IPS-15b (cell line): ENCODE measurements around the gene C5AR1.
"Not testable (repeated sequence)": the region's sequence is repeated elsewhere in the genome, so short reads cannot be mapped to it uniquely, and the experiment has no call there.

Experiments
- H3K27me3 ChIP-seq: one replicate; pipeline ENCODE4 v1.6.1; 2013; ENCODE audit warnings: low read length; ENCODE audit not compliant: control insufficient read depth, insufficient read depth
- H3K36me3 ChIP-seq: one replicate; pipeline ENCODE4 v1.6.1; 2013; ENCODE audit warnings: low read length; ENCODE audit not compliant: control insufficient read depth, insufficient read depth
- H3K4me1 ChIP-seq: one replicate; pipeline ENCODE4 v1.6.1; 2013; ENCODE audit warnings: mild to moderate bottlenecking, low read length; ENCODE audit not compliant: control insufficient read depth, insufficient read depth
- H3K4me3 ChIP-seq: one replicate; pipeline ENCODE4 v1.5.1; 2013; ENCODE audit warnings: low read depth, low read length
- H3K9ac ChIP-seq: one replicate; pipeline ENCODE4 v1.6.1; 2013; ENCODE audit warnings: low read depth, mild to moderate bottlenecking, low read length
- H3K9me3 ChIP-seq: one replicate; pipeline ENCODE4 v1.6.1; 2013; ENCODE audit warnings: mild to moderate bottlenecking, low read length; ENCODE audit not compliant: control insufficient read depth, insufficient read depth

The C5AR1 gene

GRCh38 chr19:47319923-47320871 is 10.5 kb downstream of the C5AR1 start:
- H3K4me1 ChIP-seq, result peaks cover 2% of the 10 kb centered on the region
- no peak overlapping the region for H3K4me3 ChIP-seq
- no peak overlapping the region for H3K9ac ChIP-seq
- H3K36me3 ChIP-seq, result no peaks in the 10 kb centered on the region
- H3K9me3 ChIP-seq, result no peaks in the 10 kb centered on the region
- no peaks in the 10 kb centered on the region for H3K27me3 ChIP-seq

GRCh38 chr19:47321630-47322029 is 12.0 kb downstream of the C5AR1 start:
- Histone ChIP-seq H3K4me1 (no peaks in the 10 kb centered on the region), H3K27me3 (no peaks in the 10 kb centered on the region), H3K9me3 (no peaks in the 10 kb centered on the region), H3K9ac (no peak overlapping the region), H3K4me3 (no peak overlapping the region), H3K36me3 (no peaks in the 10 kb centered on the region)

- H3K9me3 ChIP-seq, result no peaks in the 10 kb centered on the region
- no peak overlapping the region for H3K4me3 ChIP-seq
- no peaks in the 10 kb centered on the region for H3K4me1 ChIP-seq
- no peaks in the 10 kb centered on the region for H3K36me3 ChIP-seq
- H3K27me3 ChIP-seq, result no peaks in the 10 kb centered on the region
- H3K9ac ChIP-seq, result no peak overlapping the region
Measured at GRCh38 chr19:47322058-47322457, 12.4 kb downstream of the C5AR1 start.

GRCh38 chr19:47323409-47323808 is 13.7 kb downstream of the C5AR1 start:
- H3K27me3 ChIP-seq, result no peaks in the 10 kb centered on the region
- no peak overlapping the region for H3K9ac ChIP-seq
- H3K36me3 ChIP-seq, result no peaks in the 10 kb centered on the region
- no peak overlapping the region for H3K4me3 ChIP-seq
- no peaks in the 10 kb centered on the region for H3K4me1 ChIP-seq
- no peaks in the 10 kb centered on the region for H3K9me3 ChIP-seq

GRCh38 chr19:47323872-47324271 is 14.2 kb downstream of the C5AR1 start:
- H3K9ac ChIP-seq, result no peak overlapping the region
- H3K4me1 ChIP-seq, result no peaks in the 10 kb centered on the region
- H3K4me3 ChIP-seq, result no peak overlapping the region
- no peaks in the 10 kb centered on the region for H3K27me3 ChIP-seq
- no peaks in the 10 kb centered on the region for H3K36me3 ChIP-seq
- no peaks in the 10 kb centered on the region for H3K9me3 ChIP-seq

GRCh38 chr19:47324502-47324901 is 14.8 kb downstream of the C5AR1 start:
- Histone ChIP-seq H3K4me1 (no peaks in the 10 kb centered on the region), H3K9me3 (no peaks in the 10 kb centered on the region), H3K36me3 (no peaks in the 10 kb centered on the region), H3K9ac (no peak overlapping the region), H3K27me3 (no peaks in the 10 kb centered on the region), H3K4me3 (no peak overlapping the region)

GRCh38 chr19:47330466-47330869 is 20.8 kb downstream of the C5AR1 start:
- Histone ChIP-seq H3K4me3 (no peak overlapping the region), H3K9ac (no peak overlapping the region), H3K36me3 (no peaks in the 10 kb centered on the region), H3K27me3 (no peaks in the 10 kb centered on the region), H3K9me3 (no peaks in the 10 kb centered on the region), H3K4me1 (no peaks in the 10 kb centered on the region)

GRCh38 chr19:47331490-47331889 is 21.8 kb downstream of the C5AR1 start:
- Histone ChIP-seq H3K4me3 (no peak overlapping the region), H3K27me3 (no peaks in the 10 kb centered on the region), H3K36me3 (no peaks in the 10 kb centered on the region), H3K9ac (no peak overlapping the region), H3K4me1 (no peaks in the 10 kb centered on the region), H3K9me3 (no peaks in the 10 kb centered on the region)

- no peaks in the 10 kb centered on the region for H3K4me1 ChIP-seq
- H3K9ac ChIP-seq, result no peak within 1 kb of the TSS
- H3K9me3 ChIP-seq, result no peaks in the 10 kb centered on the region
- no peaks in the 10 kb centered on the region for H3K36me3 ChIP-seq
- H3K4me3 ChIP-seq, result no peak within 1 kb of the TSS
- H3K27me3 ChIP-seq, result no peaks in the 10 kb centered on the region
Measured at GRCh38 chr19:47331931-47332547, 22.4 kb downstream of the C5AR1 start, which contains the start of gene C5AR2. TSS of gene C5AR2 (plus strand) at chr19:47332175. CDS start at chr19:47340800, 8,625 bp downstream.

- not testable (repeated sequence) for H3K4me3 ChIP-seq, H3K9ac ChIP-seq, H3K9me3 ChIP-seq, H3K4me1 ChIP-seq, H3K27me3 ChIP-seq, H3K36me3 ChIP-seq
Measured at GRCh38 chr19:47336765-47337718, 27.4 kb downstream of the C5AR1 start.

GRCh38 chr19:47339196-47339880 is 29.7 kb downstream of the C5AR1 start:
- no peak overlapping the region for H3K4me3 ChIP-seq
- no peak overlapping the region for H3K9ac ChIP-seq
- no peaks in the 10 kb centered on the region for H3K4me1 ChIP-seq
- H3K27me3 ChIP-seq, result no peaks in the 10 kb centered on the region
- no peaks in the 10 kb centered on the region for H3K36me3 ChIP-seq
- H3K9me3 ChIP-seq, result no peaks in the 10 kb centered on the region
